Ishikawa (cell line): Measurements from ENCODE around the gene PIK3CD.

Experiments
- CEBPB ChIP-seq: IDR thresholded peaks from 2 replicates; pipeline ENCODE4 v1.6.1; 2012
- CREB1 ChIP-seq: IDR thresholded peaks from 2 replicates; pipeline ENCODE4 v1.6.1; 2012; ENCODE audit warnings: low read depth
- EGR1 ChIP-seq: IDR thresholded peaks from 2 replicates; pipeline ENCODE4 v1.6.1; 2012
- EP300 ChIP-seq: IDR thresholded peaks from 2 replicates; pipeline ENCODE4 v1.6.1; 2012; ENCODE audit warnings: borderline replicate concordance
- FOXM1 ChIP-seq: IDR thresholded peaks from 2 replicates; pipeline ENCODE4 v1.6.1; 2012; ENCODE audit warnings: low read depth, borderline replicate concordance
- MAX ChIP-seq: IDR thresholded peaks from 2 replicates; pipeline ENCODE4 v1.6.1; 2012
- NFIC ChIP-seq: IDR thresholded peaks from 2 replicates; pipeline ENCODE4 v1.6.1; 2012
- RAD21 ChIP-seq: IDR thresholded peaks from 2 replicates; pipeline ENCODE4 v1.6.1; 2012; ENCODE audit warnings: low read depth
- TAF1 ChIP-seq: IDR thresholded peaks from 2 replicates; pipeline ENCODE4 v1.6.1; 2012; ENCODE audit warnings: low read depth, mild to moderate bottlenecking
- TCF12 ChIP-seq: IDR thresholded peaks from 2 replicates; pipeline ENCODE4 v1.6.1; 2012; ENCODE audit warnings: low read depth
- TEAD4 ChIP-seq: IDR thresholded peaks from 2 replicates; pipeline ENCODE4 v1.6.1; 2012
- USF1 ChIP-seq: IDR thresholded peaks from 2 replicates; pipeline ENCODE4 v1.6.1; 2012
- YY1 ChIP-seq: IDR thresholded peaks from 2 replicates; pipeline ENCODE4 v1.6.1; 2012; ENCODE audit warnings: low read depth
- ZBTB7A ChIP-seq: IDR thresholded peaks from 2 replicates; pipeline ENCODE4 v1.6.1; 2012; ENCODE audit warnings: low read depth
- TF ChIP-seq, protein P1 (sequence below): IDR thresholded peaks from 2 replicates; pipeline ENCODE4 v1.6.1; 2012; ENCODE audit warnings: low read depth, mild to moderate bottlenecking

PIK3CD gene

GRCh38 chr1:9764550-9764949, 113.0 kb downstream of the PIK3CD start:
- no peak for TF ChIP-seq MAX
- no peak for TF ChIP-seq USF1
- TF ChIP-seq TAF1: no peak
- no peak for TF ChIP-seq TCF12
- no peak for TF ChIP-seq RAD21
- TF ChIP-seq YY1: no peak
- TF ChIP-seq NFIC: no peak
- no peak for TF ChIP-seq CREB1
- no peak for TF ChIP-seq ZBTB7A
- TF ChIP-seq CEBPB: no peak
- TF ChIP-seq EP300: no peak
- TF ChIP-seq TEAD4: no peak
- TF ChIP-seq EGR1: no peak
- TF ChIP-seq, protein P1, sequence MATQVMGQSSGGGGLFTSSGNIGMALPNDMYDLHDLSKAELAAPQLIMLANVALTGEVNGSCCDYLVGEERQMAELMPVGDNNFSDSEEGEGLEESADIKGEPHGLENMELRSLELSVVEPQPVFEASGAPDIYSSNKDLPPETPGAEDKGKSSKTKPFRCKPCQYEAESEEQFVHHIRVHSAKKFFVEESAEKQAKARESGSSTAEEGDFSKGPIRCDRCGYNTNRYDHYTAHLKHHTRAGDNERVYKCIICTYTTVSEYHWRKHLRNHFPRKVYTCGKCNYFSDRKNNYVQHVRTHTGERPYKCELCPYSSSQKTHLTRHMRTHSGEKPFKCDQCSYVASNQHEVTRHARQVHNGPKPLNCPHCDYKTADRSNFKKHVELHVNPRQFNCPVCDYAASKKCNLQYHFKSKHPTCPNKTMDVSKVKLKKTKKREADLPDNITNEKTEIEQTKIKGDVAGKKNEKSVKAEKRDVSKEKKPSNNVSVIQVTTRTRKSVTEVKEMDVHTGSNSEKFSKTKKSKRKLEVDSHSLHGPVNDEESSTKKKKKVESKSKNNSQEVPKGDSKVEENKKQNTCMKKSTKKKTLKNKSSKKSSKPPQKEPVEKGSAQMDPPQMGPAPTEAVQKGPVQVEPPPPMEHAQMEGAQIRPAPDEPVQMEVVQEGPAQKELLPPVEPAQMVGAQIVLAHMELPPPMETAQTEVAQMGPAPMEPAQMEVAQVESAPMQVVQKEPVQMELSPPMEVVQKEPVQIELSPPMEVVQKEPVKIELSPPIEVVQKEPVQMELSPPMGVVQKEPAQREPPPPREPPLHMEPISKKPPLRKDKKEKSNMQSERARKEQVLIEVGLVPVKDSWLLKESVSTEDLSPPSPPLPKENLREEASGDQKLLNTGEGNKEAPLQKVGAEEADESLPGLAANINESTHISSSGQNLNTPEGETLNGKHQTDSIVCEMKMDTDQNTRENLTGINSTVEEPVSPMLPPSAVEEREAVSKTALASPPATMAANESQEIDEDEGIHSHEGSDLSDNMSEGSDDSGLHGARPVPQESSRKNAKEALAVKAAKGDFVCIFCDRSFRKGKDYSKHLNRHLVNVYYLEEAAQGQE: no peak
- TF ChIP-seq FOXM1: no peak

DNA sequence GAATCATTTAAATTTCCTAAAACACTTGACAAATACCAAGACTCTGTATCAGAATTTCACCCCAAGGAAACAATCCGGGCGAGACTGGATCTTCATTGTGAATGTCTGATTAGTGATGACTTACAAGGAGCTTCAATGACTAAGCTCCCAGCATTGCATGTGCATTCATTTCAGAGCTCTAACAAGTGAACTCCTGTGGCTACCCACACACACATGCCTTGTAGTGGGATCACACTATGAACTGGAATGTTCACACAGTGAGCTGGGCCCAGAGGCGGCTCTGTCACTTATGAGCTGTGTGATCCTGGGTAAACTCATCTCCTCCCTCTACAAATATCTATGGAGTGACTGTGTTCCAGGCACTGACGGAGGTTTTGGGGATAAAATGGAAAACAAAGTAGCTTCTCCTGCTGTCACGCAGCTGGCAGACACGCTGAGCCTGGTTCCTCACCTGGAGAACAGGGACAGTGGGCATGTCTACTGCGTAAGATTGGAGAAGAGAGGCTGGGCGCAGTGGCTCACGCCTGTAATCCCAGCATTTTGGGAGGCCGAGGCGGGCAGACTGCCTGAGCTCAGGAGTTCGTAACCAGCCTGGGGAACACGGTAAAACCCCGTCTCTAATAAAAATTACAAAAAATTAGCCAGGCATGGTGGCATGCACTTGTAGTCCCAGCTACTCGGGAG, 115.4 kb downstream of the PIK3CD start:
- no peak for TF ChIP-seq TEAD4
- TF ChIP-seq RAD21: no peak
- no peak for TF ChIP-seq USF1
- TF ChIP-seq MAX: no peak
- TF ChIP-seq EP300: no peak
- no peak for TF ChIP-seq TAF1
- no peak for TF ChIP-seq EGR1
- no peak for TF ChIP-seq TCF12
- no peak for TF ChIP-seq FOXM1
- TF ChIP-seq ZBTB7A: no peak
- TF ChIP-seq, protein P1: no peak
- no peak for TF ChIP-seq CEBPB
- TF ChIP-seq CREB1: no peak
- no peak for TF ChIP-seq YY1
- no peak for TF ChIP-seq NFIC

- TF ChIP-seq CEBPB (peak; percentile 67), TCF12 (no peak)
These were observed 116.6 kb downstream of the PIK3CD start for GRCh38 chr1:9767964-9768668.

- TF ChIP-seq YY1 (no peak), CEBPB (no peak)
These were observed 117.5 kb downstream of the PIK3CD start for GRCh38 chr1:9768983-9769382.

- TF ChIP-seq EGR1 (no peak), TEAD4 (no peak)
These were observed 118.8 kb downstream of the PIK3CD start for GRCh38 chr1:9770298-9770697.

DNA sequence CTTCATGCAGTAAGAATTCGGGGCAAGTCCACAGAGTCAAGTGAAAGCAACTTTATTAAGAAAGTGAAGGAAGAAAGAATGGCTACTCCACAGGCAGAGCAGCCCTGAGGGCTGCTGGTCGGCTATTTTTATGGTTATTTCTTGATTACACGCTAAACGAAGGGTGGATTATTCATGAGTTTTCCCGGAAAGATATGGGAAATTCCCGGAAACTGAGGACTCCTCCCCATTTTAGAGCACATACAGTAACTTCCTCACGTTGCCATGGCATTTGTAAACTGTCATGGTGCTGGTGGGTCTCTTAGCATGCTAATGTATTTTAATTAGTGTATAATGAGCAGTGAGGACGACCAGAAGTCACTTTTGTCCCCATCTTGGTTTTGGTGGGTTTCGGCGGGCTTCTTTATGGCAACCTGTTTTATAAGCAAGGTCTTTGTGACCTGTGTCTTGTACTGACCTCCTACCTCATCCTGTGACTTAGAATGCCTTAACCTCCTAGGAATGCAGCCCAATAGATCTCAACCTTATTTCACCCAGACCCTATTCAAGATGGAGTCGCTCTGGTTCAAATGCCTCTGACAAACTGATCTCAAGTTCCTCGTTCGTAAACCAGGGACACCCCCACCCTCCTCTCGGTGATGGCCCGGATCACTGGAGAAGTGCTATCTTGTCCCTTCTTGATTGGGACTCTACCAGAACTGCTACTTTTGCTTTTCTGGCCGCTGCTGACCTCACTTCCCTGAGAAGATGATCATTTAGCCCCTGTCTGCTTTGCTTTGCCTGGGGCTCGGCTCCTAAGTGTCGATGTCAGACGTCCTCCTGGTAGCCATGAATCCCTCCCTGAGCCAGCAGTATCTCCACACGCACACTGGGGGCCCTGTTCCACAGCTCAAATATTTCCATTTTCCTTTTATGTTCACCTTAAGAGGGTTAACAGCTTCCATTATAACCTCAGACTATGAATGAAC, 123.5 kb downstream of the PIK3CD start:
- TF ChIP-seq, protein P1: no peak
- TF ChIP-seq TAF1 (no peak), CREB1 (no peak), RAD21 (no peak), YY1 (no peak)
